NCI-H2107 treated with DMSO at 0.1 percent for 48 hours (cell line): ENCODE results near the gene ACVR1C.
"Not testable (repeated sequence)": the region's sequence is repeated elsewhere in the genome, so short reads cannot be mapped to it uniquely, and the experiment has no call there.

ENCODE experiments used
- DNase-seq: peaks from one replicate; lab custom pipeline; 2025; ENCODE audit not compliant: unreplicated experiment; lab: John Stamatoyannopoulos, UW

Gene ACVR1C

DNA sequence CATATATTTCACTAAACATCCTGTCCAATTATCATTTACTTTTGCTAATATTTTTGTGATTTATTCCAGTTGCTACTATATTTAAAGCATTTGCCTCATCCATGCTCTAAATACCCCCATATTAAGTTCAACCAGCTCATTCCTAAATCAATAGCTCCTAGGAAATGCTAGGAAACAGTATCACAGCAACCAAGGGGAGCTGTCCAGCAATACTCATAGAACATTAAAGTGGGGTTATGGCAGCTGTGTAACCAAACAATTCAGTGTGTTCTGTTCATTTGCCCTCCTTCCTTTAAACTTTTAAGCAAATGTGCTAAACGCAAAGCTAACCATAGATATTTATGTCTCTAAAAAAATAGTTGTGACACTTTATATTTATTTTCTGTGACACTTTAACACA is 41.1 kb downstream of the ACVR1C start:
- DNase-seq, result no peak

GRCh38 chr2:157574165-157574564 is 54.5 kb downstream of the ACVR1C start:
- DNase-seq, result no peak

DNA sequence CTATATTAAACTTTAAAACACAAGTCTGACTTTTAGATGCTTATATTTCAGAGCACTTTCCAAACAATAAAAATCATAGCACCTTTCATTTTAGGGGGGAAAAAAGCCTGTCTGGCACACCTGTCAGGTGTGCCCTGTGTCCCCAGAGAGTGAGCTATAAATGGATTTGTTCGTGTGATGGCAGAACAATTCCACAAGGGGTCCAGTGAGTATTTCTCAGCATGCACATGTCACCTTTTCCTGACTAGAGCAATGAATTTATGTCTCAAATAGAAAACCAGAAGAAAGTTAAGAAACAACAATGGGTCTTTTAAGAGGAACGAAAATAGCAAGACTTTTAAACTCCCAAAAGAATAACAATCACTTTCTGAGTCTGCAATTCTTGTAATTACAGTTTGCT is 55.9 kb downstream of the ACVR1C start:
- no peak for DNase-seq

DNA sequence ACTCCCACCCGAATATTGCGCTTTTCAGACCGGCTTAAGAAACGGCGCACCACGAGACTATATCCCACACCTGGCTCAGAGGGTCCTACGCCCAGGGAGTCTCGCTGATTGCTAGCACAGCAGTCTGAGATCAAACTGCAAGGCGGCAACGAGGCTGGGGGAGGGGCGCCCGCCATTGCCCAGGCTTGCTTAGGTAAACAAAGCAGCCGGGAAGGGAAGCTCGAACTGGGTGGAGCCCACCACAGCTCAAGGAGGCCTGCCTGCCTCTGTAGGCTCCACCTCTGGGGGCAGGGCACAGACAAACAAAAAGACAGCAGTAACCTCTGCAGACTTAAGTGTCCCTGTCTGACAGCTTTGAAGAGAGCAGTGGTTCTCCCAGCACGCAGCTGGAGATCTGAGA is 62.0 kb downstream of the ACVR1C start:
- DNase-seq, result not testable (repeated sequence)

DNA sequence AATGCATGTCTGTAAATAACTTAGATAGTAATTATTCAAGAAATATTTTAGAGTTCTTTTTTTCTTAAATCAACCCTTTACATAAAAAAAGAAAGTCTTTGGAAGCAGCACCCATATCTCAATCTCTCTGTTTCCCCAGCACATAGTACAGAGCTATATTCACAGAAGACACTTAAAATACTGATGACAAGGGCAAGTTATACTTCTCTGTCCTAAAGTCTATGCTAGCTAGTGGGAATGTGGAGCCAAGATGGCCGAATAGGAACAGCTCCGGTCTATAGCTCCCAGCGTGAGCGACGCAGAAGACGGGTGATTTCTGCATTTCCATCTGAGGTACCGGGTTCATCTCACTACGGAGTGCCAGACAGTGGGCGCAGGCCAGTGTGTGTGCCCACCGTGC is 62.6 kb downstream of the ACVR1C start:
- not testable (repeated sequence) for DNase-seq

DNA sequence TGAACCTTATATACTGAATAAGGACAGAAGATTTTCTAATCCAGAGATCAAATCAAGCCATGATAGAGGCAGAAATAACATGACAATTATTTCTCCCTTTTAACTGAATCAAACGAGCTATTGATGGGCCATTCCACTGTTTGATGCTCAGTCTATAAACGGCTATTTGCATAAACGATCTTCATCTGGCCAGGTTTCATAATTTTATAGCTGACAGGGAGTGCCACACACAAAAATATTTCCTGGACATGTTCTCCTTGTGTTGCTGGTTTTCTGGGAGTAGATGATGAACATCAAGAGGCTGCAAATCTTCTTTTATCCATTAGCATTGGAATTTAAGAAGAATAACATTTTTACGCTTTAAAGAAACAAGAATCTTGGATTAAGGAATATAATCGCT is 63.1 kb downstream of the ACVR1C start:
- DNase-seq, result no peak

DNA sequence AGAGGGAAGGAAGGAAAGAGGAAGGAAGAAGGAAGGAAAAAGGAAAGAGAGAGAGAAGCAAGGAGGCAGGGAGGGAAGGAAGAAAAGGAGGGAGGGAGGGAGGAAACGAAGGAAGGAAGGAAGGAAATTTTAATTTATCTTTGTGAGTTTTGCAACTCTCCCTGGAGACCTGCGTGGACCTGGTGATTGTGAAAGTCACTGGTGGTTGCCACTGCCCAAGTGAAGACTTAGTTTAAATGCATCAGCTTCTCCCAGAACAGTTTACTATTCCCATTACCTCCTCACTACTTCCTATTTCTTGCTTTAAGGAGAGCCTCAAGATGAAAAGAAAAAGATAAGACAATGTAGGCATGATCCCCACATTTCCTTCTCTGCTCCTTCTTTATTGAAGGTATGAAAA is 68.8 kb downstream of the ACVR1C start:
- DNase-seq, result no peak

DNA sequence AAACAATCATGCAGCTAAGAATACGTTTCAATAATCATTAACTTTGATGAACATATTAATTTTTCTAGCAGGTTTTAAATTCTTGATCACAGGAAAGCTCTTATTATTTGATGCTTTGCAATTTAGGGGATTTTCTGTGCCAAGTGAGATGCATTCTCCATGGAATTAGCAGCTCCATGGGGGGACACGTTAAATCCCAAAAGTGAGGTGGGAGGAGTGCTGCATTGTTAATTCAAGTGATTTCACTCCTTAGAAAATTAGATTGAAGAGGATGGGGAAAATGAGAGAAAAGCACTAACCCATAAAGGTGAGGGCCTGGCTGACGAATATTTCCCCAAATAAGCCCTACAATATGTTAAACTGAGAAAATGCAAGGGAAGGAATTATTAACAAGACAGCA is 69.2 kb downstream of the ACVR1C start:
- no peak for DNase-seq

DNA sequence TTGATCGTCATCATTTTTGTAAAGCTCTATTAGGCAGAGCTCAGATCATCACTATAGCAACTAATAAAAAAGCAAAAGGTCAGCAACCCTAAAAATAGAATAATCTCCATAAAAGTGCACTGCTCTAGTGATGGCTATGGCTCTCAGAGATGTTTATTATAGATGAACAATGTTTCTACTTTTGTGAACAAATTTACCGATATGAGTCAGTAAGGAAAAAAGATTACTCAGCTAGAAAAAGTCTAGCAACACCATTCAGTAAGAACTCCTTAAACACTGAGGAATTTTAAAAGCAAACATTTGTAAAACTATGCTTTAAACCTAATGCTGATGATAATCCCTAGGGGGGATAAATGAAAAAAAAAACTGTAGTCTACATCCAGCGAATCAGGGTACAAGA is 69.6 kb downstream of the ACVR1C start:
- no peak for DNase-seq

GRCh38 chr2:157557770-157558169 is 70.9 kb downstream of the ACVR1C start:
- no peak for DNase-seq

GRCh38 chr2:157540102-157540501 is 88.6 kb downstream of the ACVR1C start:
- no peak for DNase-seq

DNA sequence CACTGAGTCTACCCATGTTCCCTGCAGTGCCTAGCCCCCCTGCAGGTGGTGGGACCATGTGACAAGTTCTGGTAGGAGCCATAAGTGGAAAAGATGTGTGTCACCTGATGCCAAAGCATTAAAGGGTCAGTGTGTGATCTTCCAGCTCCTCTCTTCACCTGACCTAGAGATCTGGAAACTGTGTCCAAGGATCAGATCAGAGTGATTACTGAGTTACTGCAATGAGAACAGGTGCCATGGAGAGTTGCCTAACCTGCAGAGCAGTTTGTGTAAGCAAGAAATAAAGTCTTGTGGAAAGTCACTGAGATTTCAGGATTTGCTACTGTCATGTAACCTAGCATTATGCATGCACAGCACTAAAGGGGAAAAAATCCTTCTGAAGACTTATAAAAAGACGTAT is 90.6 kb downstream of the ACVR1C start:
- no peak for DNase-seq

GRCh38 chr2:157536815-157537214 is 91.8 kb downstream of the ACVR1C start:
- DNase-seq, result no peak

DNA sequence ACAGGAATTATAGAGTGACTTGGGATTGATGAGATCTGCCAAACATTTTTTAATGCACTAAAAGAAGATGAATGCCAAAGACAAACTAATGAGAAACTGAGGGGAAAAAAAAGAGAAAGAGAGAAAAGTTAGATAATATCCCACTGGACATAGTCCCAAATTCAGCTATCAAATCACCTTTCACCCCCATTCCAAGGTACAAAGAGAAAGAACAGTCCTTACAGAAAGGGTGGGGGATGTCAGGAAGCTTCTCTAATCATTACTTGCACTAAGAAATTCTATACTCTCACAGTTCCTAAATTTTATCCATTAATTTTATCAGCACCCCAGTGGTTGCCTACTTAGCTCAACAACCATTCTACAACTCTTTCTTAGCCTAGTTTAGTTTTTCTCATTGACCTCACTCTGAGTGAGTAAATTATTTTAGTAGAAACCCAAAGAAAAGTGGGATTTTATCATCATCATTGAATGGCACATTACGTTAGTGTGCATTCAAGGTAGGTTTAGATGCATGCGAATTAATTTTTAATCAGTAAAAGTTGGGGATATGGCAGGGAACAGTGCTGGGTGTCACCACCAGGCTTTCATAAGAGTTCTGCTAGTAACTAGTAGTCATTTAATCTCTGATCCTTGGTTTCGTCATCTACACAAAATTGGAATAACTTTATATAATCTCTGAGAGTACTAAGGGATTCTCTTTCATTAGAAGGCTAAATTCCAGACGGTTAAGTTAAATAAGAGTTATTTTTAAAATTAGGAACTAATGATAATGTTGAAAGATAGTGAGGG is 99.5 kb downstream of the ACVR1C start:
- no peak for DNase-seq

DNA sequence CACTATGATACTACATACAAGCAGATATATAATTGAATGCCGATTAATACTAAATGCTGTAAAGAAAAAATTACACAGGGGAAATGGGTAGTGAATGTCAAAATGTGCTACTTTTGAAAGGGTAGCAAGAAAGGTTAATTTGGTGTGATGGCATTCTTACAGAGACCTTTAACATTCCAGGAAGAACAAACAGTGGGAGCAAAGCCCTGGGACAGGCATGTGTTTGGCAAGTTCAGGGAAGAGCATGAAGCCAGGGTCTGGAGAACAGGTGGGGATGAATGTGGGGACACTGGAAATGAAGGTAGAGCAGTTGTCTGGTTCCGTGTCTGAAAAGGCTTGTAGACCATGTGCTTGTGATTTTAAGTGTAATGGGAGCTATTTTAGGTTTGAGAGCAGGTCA is 102.6 kb downstream of the ACVR1C start:
- no peak for DNase-seq

GRCh38 chr2:157523270-157524247 is 105.1 kb downstream of the ACVR1C start:
- DNase-seq, result no peak

- not testable (repeated sequence) for DNase-seq
These were observed 113.7 kb downstream of the ACVR1C start for GRCh38 chr2:157514966-157515365.

GRCh38 chr2:157509744-157510143 is 118.9 kb downstream of the ACVR1C start:
- no peak for DNase-seq

GRCh38 chr2:157508676-157509075 is 120.0 kb downstream of the ACVR1C start:
- no peak for DNase-seq

DNA sequence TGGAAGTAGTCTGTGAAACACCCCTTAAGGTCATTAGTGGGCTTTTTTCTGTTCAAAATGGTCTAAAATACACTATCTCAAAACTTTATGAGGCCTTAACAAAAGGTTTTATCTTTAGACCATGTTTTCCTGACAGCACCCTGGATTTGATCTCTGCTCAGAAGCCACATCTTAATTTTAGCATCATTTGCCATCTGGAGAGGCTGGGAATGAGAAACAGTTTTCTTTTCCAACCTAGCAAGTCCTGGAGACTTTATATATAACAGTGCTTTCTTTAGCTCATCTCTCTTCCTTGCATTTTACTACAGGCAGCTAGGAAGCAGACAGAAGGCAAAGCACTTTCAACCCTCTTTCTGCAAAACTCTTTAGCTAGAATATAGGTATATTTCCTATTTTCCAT is 122.1 kb downstream of the ACVR1C start:
- no peak for DNase-seq

DNA sequence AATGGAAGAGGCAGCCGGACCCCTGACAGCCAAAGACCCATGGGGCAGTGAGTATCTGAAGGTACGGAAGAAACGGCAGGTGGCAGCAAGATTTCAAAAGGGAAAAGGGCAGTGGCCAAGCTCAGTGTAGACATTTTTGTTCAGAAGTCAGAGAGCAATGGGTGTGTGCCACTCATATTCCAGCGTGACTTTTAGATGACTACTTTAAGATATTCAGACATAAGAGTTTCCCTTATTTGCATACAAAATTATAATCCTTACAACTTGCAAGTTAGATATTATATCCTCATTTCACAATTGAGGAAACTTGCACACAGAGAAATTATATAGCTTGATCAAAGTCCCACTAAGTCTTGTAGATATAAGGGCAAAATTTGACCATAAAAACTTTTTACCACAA is 124.0 kb downstream of the ACVR1C start:
- DNase-seq, result no peak

DNA sequence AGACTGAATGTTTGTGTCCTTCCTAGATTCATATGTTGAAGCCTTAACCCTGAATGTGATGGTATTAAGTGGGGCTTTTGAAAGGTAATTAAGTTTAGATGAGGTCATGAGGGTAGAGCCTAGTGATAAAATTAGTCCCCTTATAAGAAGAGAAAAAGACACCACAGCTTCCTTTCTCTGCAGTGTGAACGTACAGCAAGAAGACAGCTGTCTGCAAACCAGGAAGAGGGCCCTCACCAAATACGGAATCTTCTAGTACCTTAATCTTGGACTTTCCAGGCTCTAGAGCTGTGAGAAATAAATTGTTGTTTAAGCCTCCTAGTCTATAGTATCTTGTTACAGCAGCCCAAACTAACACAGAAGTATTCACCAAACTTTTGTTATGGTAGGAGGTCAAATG is 127.6 kb downstream of the ACVR1C start:
- DNase-seq, result no peak
